Heart left ventricle (tissue), 13 donors: Measurements from ENCODE around the gene DIAPH2.

ENCODE experiments used
- POLR2A ChIP-seq, 2 donors: fragments of 450-650 bp; IDR thresholded peaks; one replicate each; pipeline ENCODE4 v1.6.1; 2017; ENCODE audit warnings: antibody characterized with exemption in 2 of 2, mild to moderate bottlenecking in 2 of 2, moderate library complexity in 2 of 2
- TF ChIP-seq, protein P1 (sequence below), 12 donors: fragments of 200-600 bp; sonication (generic) in 4 of 12; IDR thresholded peaks; one replicate each; pipeline versions ENCODE4 v1.5.0 to v1.8.0; 2018 to 2022; ENCODE audit warnings: antibody characterized with exemption in 12 of 12, mild to moderate bottlenecking in 5 of 12
- donor health status: ischemic (EF 13 %, LVEDD 7.1; RV severe dilation, severe dysfunction).
- donor health status: DM: no; HTN: yes; CAD: no.
- donor health status: DM: no; HTN: no; CAD: no.
- donor health status: ischemic (EF 25% LVEDD 6.9; RV normal size, moderate dysfunction).
- donor health status: ischemic (EF 25% LVEDD 5.7; RV mildly dilated, moderate dysfunction).
- donor health status: ischemic (EF 35%, LVEDD 5.7; RV mildly dilated, moderate dysfunction).
- donor health status: nonischemic (EF 11% LVEDD 7.7; RV severe dilation, severe dysfunction).
- donor health status: DM: yes; HTN: yes; CAD: no.
- donor health status: PGD.
- donor health status: ischemic (EF 29% LVEDD 5.4; RV normal size, mild dysfunction).
- donor health status: nonischemic (EF 23%, LVEDD 6.1; RV moderate dilation, normal function).

DNA sequence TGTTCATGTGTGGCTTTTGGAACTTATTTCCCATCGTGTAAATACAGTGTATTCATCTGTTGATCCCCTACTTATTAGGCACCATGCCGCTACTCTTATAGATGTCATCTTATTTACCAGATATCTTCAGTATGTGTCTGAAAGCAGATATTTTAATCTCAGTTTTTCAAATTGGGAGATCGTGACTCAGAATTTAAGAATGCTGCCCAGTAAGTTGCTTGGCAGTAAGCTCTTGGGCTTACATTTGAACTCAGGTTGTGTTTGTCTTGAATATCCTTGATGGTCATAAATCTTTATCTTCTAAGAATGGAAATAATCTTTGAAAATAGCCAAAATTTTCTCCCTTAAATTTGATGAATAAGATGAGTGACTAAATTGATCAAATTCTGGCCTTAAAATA is 153.2 kb downstream of the DIAPH2 start:
- TF ChIP-seq, protein P1, sequence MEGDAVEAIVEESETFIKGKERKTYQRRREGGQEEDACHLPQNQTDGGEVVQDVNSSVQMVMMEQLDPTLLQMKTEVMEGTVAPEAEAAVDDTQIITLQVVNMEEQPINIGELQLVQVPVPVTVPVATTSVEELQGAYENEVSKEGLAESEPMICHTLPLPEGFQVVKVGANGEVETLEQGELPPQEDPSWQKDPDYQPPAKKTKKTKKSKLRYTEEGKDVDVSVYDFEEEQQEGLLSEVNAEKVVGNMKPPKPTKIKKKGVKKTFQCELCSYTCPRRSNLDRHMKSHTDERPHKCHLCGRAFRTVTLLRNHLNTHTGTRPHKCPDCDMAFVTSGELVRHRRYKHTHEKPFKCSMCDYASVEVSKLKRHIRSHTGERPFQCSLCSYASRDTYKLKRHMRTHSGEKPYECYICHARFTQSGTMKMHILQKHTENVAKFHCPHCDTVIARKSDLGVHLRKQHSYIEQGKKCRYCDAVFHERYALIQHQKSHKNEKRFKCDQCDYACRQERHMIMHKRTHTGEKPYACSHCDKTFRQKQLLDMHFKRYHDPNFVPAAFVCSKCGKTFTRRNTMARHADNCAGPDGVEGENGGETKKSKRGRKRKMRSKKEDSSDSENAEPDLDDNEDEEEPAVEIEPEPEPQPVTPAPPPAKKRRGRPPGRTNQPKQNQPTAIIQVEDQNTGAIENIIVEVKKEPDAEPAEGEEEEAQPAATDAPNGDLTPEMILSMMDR (IDR thresholded peaks at IDR 0.05) = no peak
- TF ChIP-seq POLR2A (IDR thresholded peaks at IDR 0.05) = no peak
